Frontal cortex (tissue), 4 donors: ENCODE results near the gene CRYBA4. TPM values are rescaled to one million over a fixed set of nuclear protein-coding genes. Genes with fewer than 3 reads are reported as not detected.

ENCODE experiments used
- DNase-seq, 2 donors: peaks; one replicate each; pipeline ENCODE4 v3.0.0; 2012; ENCODE audit warnings: low spot score in 2 of 2
- FAIRE-seq: peaks from 2 replicates; lab custom pipeline; 2012; peaks lifted over from hg19 to GRCh38; lab: Jason Lieb, UNC
- total RNA-seq: library from RNA; depleted of rRNA; stranded (reverse); fragments of >200 nt; gene quantifications from one replicate; pipeline ENCODE4 v1.2.3, GENCODE V29; 2014
- donor health status: control.
- donor health status: control.
- donor health status: control.

Gene CRYBA4
- total RNA-seq, 1 donor from 2014 or later = not detected

DNA sequence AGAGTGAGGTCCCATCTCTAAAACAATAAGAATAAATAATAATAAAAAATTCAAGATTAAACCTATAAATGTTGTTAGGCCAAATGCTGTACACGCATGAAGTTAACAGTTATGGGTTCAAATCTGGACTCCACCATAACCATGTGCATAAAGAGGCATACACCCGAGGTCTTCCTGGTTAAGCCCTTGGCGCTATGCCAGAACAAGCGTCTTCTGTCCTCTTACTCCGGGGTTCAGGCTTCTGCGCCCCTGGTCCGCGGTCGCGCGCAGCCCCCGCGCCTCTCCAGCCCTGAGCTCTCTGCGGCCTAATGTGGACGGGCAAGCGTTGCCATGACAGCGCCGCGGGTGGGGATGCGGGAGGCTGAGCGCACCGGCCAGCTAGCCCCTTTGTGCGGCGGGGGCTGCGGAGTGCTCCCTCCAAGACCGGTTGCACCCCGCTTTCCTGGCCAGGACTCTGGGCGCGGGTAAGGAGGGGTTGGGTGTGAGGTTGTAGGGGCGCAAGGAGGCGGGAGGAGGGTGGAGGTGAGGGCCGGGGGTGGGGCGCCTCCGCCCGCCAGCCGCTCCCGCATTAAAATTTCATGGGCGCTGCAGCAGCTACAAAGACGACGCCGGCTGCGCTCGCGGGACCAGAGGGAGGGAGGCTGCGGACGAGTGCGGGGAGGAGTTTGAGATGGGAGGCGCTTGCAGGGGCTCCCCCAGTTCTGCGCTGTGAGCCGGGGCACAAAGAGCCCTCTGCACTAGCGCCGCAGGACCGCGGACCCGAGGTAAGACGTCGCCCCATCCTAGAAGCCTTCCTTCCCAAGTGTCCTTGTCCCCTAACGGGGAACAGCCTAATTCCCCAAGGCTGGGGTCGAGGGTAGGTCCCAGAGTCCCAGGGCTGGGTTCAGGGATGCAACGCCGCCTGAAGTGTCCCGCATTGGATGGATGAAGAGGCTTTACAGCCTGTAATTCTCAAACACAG is 35.4 kb downstream of the CRYBA4 start, which contains the start of gene MIAT:
MIAT (plus strand) TSS at position 698 of the 961 bp plus-strand sequence.
- FAIRE-seq = no peak
- peak in 1 of 2 donors; percentile 64 for DNase-seq

DNA sequence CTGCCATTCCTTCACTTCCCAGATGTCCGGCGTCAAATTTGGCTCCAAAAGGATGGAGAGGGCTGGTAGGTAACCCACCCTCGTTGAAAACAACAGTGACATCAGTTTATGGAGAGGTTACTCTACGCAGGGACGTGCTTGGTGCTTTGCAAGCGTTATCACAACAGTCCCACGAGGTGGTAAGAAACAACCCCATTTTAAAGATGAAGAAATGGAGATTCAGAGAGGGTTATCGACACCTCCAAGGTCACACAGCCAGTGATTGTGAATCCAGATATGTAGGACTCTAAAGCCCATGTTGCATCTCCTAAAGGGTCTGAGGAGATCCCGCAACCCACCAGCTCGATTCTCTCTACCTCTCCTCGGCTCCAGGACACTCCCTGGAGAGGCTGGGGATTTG is 36.4 kb downstream of the CRYBA4 start:
- no peak for FAIRE-seq
- no peak for DNase-seq

DNA sequence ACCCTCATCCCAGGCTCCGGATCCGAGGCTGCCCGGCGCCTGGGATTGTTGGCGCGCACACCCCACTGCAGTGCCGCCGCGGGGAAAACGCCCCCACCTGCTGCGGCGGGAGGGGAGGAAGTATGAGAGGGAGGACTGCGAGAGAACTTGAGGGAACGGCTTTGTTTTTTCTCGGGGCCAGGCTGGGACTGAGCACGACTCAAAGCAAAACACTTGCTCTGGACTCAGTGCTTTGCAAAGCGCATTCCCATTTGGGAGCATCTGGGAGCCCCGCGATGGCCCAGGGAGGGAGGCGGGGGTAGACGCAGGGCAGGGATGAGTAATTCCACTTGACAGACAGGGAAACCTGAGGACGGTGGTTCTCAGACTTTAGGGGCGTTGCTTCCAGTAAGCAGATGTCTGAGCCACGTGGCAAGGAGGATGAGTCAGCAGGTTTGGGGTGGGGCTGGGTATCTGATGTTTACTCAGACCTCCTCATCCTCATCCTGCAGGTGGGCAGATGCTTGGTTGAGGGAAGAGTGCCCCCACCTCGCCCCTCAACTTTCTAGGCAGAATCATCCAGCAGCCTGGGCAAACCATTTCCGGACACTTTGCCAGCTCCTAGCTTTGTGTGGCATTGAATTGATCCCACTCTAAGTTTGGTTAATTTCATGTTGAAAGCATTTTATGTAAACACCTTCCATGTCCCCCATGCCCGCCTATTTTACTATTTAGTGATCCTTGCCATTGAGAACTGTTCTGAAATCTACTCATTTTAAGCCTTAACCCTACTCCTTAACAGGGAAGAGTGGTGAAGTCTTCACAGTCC is 37.1 kb downstream of the CRYBA4 start:
- FAIRE-seq = no peak
- peak in 1 of 2 donors; percentile 68 for DNase-seq

DNA sequence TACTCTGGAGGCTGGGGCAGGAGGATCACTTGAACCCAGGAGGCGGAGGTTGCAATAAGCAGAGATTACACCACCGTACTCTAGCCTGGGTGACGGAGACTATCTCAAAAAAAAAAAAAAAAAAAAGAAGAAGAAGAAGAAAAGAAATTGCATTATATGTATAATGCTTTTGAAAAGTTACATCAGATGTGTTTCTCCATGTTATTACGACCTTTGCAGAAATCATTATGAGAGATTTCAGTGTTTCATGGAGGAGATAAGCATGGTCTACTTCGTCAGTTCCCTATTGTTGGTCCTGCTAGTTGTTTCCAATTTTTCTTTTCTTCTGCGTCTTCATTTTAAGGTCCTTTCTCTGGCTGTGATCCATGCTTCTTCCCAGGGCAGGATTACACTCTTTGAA is 38.6 kb downstream of the CRYBA4 start:
- no peak for DNase-seq
- no peak for FAIRE-seq

DNA sequence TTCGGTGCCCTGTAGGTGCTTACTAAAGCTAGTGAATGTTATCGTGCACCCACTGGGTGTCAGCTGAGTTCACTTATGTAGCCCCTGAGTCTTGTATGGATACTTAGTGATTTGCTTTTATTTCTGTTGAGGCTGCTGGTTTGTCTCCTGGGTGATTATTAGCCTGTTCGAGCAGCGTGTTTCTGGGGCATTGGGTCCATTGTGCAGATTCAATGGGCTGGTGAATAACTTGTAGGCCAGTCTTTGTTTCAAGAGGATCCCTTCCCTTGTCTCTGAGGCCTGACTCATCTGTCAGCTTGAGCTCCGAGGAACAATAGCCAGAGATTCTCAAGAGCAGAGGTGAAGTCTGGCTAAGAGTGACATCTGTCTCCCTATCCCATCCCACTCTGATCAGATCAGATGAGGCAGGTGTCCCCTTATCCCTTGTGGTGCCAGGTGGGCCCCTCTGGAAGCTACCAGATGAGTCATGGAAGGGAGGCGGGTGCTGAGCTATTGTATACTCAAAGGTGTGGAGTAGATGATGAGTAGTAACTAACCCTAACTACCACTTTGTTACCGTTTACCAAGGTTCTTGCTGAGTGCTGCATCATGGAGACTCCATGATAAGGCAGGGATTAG is 39.3 kb downstream of the CRYBA4 start:
- no peak for FAIRE-seq

DNA sequence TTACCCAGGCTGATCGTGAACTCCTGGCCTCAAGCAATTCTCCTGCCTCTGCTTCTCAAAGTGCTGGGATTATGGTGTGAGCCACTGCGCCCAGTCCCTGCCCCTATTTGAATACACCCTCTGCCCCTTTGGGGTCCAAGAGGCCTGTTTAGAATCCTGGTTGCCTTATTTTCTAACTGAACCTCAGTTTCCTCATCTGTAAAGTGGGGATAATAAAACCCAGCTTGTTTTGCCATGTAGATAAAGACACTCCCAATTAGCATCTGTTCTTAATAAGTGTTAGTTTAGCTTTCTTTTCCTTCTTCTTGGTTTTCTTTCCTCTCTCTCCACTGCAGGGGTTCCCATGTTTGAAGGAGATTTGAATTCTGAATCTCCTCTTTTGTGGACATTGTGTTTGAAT is 40.4 kb downstream of the CRYBA4 start:
- FAIRE-seq (no peak), DNase-seq (no peak)

More for the DNA sequence above, 39.3 kb downstream of the CRYBA4 start:
- DNase-seq = no peak

DNA sequence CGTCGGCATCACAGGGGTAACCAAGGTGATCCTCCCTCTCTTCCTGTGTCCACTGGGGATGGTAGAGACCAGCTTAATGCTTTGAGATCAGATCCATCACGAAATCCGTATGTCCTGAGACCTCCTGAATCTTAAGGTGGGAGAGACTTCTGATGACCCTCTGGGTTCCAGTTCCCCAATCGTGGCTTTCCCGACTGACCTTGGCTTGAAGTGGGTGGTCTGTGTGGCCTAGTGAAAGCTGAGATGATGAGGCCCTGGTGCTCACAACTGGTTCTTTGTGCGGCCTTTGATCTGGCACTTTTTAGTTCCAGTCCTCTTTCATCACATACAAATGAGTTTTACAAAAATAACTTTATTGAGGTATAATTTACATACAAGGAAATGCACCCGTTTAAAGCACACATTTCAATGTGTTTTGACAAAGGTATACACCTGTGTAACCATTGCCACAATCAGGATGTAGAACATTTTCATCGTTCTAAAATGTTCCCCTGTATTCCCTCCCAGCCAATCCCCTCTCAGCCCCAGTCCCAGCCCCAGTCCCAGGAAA is 41.7 kb downstream of the CRYBA4 start:
- DNase-seq (no peak), FAIRE-seq (no peak)

DNA sequence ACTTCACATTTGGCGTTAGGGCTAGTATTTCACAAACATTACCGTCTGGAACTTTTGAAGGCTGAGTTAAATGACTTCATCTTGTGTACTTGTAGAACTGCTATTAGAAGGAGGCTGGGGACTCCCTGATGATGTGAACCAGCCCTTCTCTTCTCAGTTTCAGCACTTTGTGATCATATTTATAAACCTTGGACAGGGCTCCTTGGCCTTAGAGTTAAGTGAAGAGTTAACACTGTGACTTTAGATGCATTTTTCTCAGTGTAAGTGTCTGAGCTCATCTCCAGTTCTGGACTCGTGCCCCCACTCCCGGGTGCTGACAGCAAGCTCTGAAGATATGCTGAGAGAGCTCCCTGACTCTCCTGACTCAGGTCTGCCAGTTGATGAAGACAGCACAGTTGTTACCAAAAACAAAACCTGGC is 44.1 kb downstream of the CRYBA4 start:
- DNase-seq (no peak), FAIRE-seq (no peak)

DNA sequence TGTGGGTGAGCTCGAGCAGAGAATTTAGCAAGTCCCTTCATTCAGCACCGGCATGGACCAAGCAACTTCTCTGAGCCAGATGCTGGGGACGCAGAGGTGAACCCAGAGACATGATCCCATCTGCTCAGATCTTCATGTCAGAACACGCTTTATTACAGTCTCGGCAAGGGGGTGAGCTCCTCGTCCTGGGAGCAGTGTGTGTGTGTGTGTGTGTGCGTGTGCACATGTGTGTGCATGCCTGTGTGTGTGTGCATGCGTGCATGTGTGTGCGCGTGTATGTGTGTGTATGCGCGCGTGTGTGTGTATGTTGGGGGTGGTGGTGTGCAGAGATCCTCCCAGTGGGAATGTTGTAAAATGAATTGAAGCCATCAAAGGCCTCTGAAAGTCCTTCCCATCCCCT is 45.4 kb downstream of the CRYBA4 start:
- no peak for FAIRE-seq
- no peak for DNase-seq

DNA sequence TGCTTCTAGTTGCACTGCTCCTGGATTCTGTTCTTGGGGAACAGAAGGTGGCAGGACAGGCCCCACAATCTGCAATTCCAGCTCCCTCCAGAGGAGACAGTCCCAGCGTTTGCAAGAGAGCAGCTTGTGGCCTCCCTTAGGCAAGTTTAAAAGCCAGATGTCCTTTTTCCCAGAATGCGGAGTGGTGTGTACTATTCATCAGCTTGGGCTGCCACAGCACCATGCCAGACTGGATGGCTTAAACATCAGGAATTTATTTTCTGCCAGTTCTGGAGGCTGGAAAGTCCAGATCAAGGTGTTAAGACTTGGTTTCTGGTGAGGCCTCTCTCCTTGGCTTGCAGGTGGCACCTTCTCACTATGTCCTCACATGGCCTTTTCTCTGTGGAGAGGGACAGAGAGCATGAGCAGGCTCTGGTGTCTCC is 47.3 kb downstream of the CRYBA4 start:
- no peak for DNase-seq
- no peak for FAIRE-seq

DNA sequence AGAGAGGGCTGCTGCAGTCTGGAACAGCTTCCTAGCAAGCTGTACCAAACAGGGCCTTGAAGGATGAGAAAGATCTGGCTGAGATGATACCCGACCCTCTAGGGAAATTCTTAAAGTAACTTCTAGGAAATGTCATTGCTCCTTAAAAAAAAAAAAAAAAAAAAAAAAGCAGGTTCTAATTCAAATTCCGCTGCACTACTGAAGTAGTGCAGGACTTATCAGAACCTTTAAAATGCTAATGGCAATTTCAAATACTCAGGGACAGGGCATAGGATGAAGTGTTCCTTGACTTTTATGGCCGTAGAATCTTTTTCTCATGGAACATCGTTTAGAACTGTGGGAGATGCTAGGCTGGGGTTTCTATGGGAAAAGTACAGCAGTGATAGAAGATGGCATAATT is 48.7 kb downstream of the CRYBA4 start:
- DNase-seq = no peak
- no peak for FAIRE-seq

DNA sequence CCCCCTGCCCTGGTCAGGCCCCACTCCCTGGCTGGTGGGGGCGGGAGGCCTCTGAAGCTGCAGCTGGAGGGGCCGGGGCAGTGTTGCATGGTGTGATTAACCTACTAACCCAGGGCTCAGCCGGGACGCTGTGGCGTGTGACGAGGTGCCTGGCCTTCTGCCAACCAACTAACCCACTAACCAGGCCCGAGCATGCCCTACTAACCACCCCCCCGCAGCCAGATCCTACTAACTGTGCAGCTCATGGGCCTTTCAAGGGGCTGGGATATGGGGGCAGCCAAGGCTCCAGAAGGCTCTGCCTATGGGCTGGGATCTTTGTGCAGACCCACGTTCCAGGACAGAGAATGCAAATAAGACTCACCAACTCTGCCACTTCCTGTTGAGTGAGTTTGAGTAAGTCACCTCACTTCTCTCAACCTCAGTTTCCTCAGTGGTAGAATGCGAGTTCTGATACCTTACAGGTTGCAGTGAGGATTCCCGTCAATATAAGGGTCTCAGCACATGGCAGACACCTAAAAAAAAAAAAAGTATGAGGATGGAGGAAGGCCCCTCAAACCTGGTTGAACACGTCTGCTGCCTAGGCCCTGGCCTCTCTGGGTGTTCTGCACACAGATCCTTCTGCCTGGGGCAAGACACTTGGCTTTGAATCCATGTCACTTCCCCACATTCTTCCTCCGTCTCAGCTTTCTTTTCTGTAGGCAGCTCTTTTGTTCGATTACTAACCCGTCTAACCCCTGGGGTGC is 49.7 kb downstream of the CRYBA4 start:
- no peak for DNase-seq
- no peak for FAIRE-seq

DNA sequence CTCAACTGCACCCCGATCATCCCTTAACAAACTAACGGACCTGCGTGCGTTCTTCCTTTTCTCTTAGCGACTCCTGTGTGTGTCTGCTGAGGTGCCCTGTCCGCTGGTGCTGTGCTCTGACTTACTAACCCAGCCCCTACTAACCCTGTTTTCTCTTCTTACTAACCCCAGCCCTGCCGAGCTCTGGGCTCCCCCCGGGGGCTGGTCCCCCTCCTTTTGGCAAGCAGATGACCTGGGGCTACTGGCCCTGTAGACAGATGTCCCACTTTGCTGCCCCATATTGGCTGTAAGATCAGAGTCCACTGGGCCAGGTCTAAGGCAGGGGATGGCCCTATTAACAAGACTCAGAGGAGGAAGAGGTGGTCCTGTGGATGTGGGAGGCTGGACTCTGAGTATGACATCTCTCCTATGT is 50.3 kb downstream of the CRYBA4 start:
- DNase-seq (no peak), FAIRE-seq (no peak)

DNA sequence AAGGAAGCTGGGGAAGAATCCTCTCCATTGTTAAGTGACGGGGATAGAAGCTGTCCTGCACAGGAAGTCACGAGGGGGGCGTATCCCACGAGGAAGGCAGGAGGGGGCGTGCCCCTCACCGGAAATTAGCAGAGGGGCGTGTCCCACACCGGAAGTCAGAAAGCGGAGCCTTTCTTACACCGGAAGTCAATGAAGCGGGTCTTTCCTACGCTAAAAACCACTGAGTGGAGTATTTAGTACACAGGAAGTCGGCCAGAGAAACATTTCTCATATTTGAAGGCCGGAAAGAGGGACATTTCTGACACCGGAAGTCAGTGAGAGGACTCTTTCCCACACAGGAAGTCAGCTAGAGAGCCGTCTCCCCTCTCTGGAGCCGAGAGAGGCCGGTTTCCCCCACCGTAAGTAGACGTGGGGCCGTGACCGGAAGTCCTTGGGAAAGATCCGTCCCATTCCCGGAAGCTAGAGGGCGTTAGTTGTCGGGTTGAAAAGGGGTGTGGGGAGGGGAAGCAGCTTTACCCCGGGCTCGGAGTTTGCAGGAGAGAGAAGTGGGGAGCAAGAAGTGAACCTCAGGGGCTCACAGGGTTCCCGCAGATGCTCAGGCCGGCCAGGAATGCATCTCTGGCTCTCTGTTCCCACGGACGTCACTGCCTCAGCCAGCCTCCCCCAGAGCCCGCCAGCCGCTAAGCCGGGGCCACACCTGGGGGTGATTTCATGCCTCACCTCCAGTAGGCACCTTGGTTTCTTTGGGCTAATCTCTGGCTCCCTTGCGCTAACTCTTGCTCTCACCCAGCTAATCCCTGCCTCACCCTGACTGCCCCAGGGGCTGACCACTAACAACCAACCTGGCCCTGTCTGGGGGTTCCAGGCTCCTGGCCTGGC is 51.1 kb downstream of the CRYBA4 start:
- DNase-seq = peak in 1 of 2 donors; percentile 82
- FAIRE-seq = no peak

DNA sequence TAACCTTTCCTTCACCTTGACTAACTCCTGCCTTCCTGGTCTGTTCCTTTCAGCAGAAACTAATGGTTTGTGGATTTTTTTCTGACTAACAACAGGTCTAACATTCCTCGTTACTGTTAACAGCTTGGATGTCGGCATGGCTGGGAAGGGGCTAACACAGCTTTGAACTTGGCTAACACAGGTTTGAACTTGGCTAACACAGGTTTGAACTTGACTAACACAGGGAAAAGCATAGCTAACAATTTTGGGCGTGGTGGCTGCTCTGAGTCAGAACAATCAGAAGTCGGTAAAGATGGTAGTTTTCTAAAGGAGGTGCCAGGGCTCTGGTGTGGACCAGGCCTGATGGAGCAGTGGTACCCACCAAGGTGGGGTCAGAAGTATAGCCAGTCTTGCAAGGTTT is 51.7 kb downstream of the CRYBA4 start:
- DNase-seq (no peak), FAIRE-seq (no peak)

DNA sequence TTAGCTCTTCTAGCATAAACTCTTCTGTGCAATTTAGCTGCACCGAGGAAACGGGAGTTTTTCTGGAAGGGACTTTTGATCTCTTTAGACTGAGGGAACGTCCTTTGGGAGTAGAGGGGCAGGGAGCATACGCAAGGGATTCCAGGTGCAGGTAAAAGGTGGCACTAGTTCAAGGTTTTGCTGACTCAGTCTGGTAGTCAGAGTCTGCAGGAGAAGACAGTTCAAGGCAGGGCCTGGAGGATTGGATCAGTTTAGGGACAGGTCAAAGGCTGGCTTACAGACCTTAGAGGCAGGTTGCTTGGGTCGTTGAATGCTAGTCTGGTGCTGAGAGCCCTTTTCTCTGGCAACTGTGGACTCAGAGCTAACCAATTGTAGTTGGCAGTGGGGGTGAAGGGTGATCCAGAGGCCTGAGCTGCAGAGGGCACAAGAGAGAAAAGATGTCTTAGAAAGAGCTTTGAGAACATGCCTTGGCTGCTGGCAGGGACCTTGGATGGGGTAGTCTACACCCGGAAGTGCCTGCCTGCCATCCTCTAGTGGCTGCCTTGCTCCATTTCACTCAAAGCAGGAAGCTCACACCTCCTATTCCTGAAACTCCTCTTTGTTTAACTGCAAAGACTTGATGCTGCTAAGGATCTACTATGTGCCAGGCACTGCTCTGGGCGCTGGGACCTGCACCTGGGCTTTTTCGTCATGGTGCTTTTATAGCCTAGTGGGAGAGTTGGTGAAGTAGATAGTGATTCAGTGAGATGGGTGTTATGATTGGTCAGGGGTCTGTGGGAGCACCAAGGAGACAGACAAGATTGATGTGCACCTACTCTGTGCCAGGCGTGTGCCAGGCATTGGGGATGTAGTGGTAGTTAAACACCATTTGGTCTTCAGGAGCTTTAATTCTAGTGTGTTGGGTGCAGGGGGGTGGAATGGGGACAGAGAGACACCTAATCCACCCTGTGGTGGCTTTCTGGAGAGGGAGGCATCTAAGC is 52.7 kb downstream of the CRYBA4 start:
- no peak for FAIRE-seq

DNA sequence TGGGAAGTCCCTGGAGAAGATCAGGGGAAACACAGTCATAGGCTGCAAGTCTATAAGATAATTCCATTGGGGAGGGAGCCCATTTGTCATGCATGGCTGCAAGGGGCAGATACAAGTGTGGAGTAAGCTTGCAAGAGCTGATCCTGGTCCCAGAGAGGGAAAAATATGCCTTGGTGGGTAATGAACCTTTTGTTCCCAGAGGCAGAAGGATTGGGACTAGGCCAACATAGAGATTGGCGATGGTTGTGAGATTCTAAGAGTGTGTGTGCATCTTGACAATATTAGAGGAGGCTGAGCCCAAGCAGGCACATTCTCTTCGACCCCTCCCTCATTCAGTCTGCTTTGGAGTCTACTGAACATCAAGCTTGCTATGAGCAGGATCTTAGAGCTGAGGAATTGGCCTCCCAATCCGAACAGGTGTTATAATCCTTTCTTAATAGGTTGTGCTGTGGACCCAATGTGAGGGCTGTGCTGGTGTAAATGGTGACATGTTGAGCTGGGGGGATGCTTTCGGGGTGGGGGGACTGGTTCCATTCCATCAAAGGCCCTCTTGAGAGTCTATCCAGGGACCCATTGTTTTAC is 54.0 kb downstream of the CRYBA4 start:
- DNase-seq = no peak
- FAIRE-seq = no peak

More for the DNA sequence above, 52.7 kb downstream of the CRYBA4 start:
- no peak for DNase-seq
